ENCODE results near the gene APEX1. TPM values are rescaled to one million over a fixed set of nuclear protein-coding genes. Genes with fewer than 3 reads are reported as not detected.

Gene APEX1
- total RNA-seq, 3 donors from 2014 or later = 83.9 to 115 (median 93.8) TPM

Other genes starting within 250 kb of the APEX1 start
- gene OR11H6, start 231.5 kb upstream of the APEX1 start, total RNA-seq = not detected
- gene OR11H7, start 226.2 kb upstream of the APEX1 start, total RNA-seq = not detected
- not detected for gene OR11H4, start 215.9 kb upstream of the APEX1 start, total RNA-seq
- 10 to 100 TPM; 11.8 to 17.0 (median 13.2) TPM for gene TTC5, start 149.3 kb upstream of the APEX1 start, total RNA-seq
- 10 to 100 TPM; 27.6 to 36.0 (median 28.0) TPM for gene CCNB1IP1, start 121.9 kb upstream of the APEX1 start, total RNA-seq
- 10 to 100 TPM in 2 of 3 donors, 1 to 10 TPM in 1; 9.3 to 20.1 (median 14.8) TPM for gene PARP2, start 111.6 kb upstream of the APEX1 start, total RNA-seq
- 100 to 1,000 TPM in 1 of 3 donors, 10 to 100 TPM in 2; 68.7 to 121 (median 85.8) TPM for gene TEP1, start 41.7 kb upstream of the APEX1 start, total RNA-seq
- under 1 TPM; 0.12 to 0.85 (median 0.27) TPM for gene KLHL33, start 19.1 kb upstream of the APEX1 start, total RNA-seq
- 10 to 100 TPM; 32.7 to 52.0 (median 35.9) TPM for gene OSGEP, start 414 bp upstream of the APEX1 start, total RNA-seq
- gene PIP4P1, start 6.2 kb downstream of the APEX1 start, total RNA-seq = 10 to 100 TPM; 40.6 to 48.4 (median 45.5) TPM
- gene PNP, start 14.2 kb downstream of the APEX1 start, total RNA-seq = 10 to 100 TPM; 38.8 to 74.8 (median 72.8) TPM
- 1 to 10 TPM in 1 of 3 donors, under 1 TPM in 2; 0.60 to 1.0 (median 0.93) TPM for gene RNASE10, start 50.3 kb downstream of the APEX1 start, total RNA-seq
- not detected for gene RNASE9, start 105.8 kb downstream of the APEX1 start, total RNA-seq
- not detected for gene RNASE11, start 132.8 kb downstream of the APEX1 start, total RNA-seq
- gene RNASE12, start 136.2 kb downstream of the APEX1 start, total RNA-seq = not detected
- not detected for gene OR6S1, start 186.5 kb downstream of the APEX1 start, total RNA-seq
- gene RNASE4, start 229.3 kb downstream of the APEX1 start, total RNA-seq = 10 to 100 TPM; 35.9 to 37.4 (median 36.4) TPM
- 10 to 100 TPM; 25.0 to 50.1 (median 41.0) TPM for gene ANG, start 233.5 kb downstream of the APEX1 start, total RNA-seq